ENCODE data around the gene TBC1D9. TPM values are rescaled to one million over a fixed set of nuclear protein-coding genes. Genes with fewer than 3 reads are reported as not detected.

The TBC1D9 gene
- total RNA-seq, 1 donor from 2014 or later, result 36.4 TPM

- TF ChIP-seq, protein P1, sequence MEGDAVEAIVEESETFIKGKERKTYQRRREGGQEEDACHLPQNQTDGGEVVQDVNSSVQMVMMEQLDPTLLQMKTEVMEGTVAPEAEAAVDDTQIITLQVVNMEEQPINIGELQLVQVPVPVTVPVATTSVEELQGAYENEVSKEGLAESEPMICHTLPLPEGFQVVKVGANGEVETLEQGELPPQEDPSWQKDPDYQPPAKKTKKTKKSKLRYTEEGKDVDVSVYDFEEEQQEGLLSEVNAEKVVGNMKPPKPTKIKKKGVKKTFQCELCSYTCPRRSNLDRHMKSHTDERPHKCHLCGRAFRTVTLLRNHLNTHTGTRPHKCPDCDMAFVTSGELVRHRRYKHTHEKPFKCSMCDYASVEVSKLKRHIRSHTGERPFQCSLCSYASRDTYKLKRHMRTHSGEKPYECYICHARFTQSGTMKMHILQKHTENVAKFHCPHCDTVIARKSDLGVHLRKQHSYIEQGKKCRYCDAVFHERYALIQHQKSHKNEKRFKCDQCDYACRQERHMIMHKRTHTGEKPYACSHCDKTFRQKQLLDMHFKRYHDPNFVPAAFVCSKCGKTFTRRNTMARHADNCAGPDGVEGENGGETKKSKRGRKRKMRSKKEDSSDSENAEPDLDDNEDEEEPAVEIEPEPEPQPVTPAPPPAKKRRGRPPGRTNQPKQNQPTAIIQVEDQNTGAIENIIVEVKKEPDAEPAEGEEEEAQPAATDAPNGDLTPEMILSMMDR (IDR thresholded peaks at IDR 0.05; ENCODE audit: unreplicated experiment), result no peak
- Mint-ChIP-seq H3K4me3 (ENCODE audit: low read depth) (no peak overlapping the region), H3K27ac (peak overlapping the region; percentile 93), H3K9me3 (ENCODE audit: low read depth) (no peaks in the 10 kb centered on the region), H3K36me3 (ENCODE audit: insufficient read depth) (peaks cover 2% of the 10 kb centered on the region), H3K4me1 (ENCODE audit: low read depth) (peaks cover 37% of the 10 kb centered on the region), H3K27me3 (no peaks in the 10 kb centered on the region)
- DNase-seq (ENCODE audit: low spot score, unreplicated experiment), result no peak
These were observed 41.1 kb downstream of the TBC1D9 start for GRCh38 chr4:140715119-140715518.

- TF ChIP-seq, protein P1 (IDR thresholded peaks at IDR 0.05; ENCODE audit: unreplicated experiment), result no peak
- peaks cover 8% of the 10 kb centered on the region for H3K9me3 Mint-ChIP-seq (ENCODE audit: low read depth)
- H3K27me3 Mint-ChIP-seq, result no peaks in the 10 kb centered on the region
- DNase-seq (ENCODE audit: low spot score, unreplicated experiment), result no peak
- H3K36me3 Mint-ChIP-seq (ENCODE audit: insufficient read depth), result peaks cover 4% of the 10 kb centered on the region
- H3K4me1 Mint-ChIP-seq (ENCODE audit: low read depth), result peaks cover 28% of the 10 kb centered on the region
- peak overlapping the region; percentile 52 for H3K27ac Mint-ChIP-seq
- H3K4me3 Mint-ChIP-seq (ENCODE audit: low read depth), result no peak overlapping the region
These were observed 44.3 kb downstream of the TBC1D9 start for GRCh38 chr4:140711910-140712309.

DNA sequence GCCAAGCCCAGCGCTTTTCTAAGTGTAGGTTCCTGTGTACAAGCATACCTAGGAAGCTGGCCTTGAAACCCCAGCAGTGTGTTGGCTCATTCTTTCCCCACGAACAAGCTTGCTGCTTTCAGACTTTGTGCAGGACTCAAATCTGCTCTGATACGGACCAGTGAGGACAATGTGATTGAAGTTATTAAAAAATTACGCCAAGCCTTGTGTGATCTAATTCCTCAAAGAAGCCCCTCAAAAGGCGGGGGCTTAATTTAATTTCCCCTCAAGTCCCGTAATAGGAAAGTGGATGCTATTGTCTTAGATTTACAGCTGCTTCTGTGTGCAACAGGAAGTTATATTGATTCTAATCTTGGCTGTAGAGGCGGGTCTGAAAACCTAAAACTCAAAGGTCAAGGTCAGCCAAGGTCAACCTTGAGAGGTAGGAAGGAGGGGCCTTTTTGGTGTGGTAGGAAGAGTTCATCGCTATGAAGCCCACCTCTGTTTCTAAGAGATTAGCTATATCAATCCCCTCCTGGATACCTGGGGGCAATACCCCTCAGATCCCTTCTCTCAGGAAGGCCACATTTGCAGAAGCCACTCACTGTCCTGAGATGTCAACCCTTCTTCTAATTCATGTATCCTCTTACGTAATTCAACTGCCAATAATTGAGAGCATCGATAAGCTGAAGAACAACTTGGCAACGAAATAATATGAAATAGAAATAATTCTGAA, 45.1 kb downstream of the TBC1D9 start:
- TF ChIP-seq, protein P1 (IDR thresholded peaks at IDR 0.05; ENCODE audit: unreplicated experiment), result no peak
- peaks cover 32% of the 10 kb centered on the region for H3K4me1 Mint-ChIP-seq (ENCODE audit: low read depth)
- no peak for DNase-seq (ENCODE audit: low spot score, unreplicated experiment)
- peaks cover 4% of the 10 kb centered on the region for H3K36me3 Mint-ChIP-seq (ENCODE audit: insufficient read depth)
- H3K4me3 Mint-ChIP-seq (ENCODE audit: low read depth), result no peak overlapping the region
- no peaks in the 10 kb centered on the region for H3K27me3 Mint-ChIP-seq
- no peak overlapping the region for H3K27ac Mint-ChIP-seq
- H3K9me3 Mint-ChIP-seq (ENCODE audit: low read depth), result peaks cover 8% of the 10 kb centered on the region

DNA sequence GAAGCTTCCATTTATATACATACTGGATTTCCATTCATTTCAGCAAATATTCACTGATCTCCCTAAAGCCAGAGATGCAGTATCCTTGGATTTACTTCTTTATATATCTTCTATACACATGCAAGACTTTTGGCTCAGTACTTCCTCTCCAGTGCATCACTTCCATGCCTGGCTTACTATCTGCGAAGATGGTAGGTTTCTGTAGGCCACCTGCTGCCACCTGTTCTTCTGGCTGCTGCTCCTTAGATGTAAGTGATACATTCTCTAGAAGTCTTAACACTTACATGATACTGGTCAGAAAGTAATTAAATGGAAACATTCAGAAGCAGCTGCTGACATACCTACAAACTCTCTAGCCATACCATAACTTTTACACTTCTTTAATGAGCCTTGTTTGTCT, 48.9 kb downstream of the TBC1D9 start:
- DNase-seq (ENCODE audit: low spot score, unreplicated experiment), result no peak
- peaks cover 32% of the 10 kb centered on the region for H3K4me1 Mint-ChIP-seq (ENCODE audit: low read depth)
- TF ChIP-seq, protein P1 (IDR thresholded peaks at IDR 0.05; ENCODE audit: unreplicated experiment), result no peak

DNA sequence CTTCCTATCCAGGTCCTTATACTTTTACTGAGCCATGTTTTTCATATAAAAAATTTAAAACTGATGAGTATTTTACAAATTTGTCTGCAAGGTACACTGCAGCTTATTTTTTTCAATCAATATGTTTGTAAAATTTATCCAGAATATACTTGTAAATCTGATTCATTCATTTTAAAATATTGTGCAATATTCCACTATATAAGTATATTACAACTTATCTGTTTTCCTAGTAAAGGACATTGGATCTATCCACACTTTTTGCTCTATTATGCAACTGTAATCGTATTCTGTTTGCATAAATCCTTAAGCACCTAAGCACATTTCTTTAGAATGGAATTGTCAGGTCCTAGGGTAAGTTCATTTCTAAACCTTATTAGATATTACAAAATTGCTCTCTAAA, 49.5 kb downstream of the TBC1D9 start:
- H3K4me1 Mint-ChIP-seq (ENCODE audit: low read depth), result peaks cover 29% of the 10 kb centered on the region

More for the DNA sequence above, 48.9 kb downstream of the TBC1D9 start:
- Mint-ChIP-seq H3K9me3 (ENCODE audit: low read depth) (peaks cover 8% of the 10 kb centered on the region), H3K27ac (no peak overlapping the region), H3K36me3 (ENCODE audit: insufficient read depth) (peaks cover 4% of the 10 kb centered on the region), H3K4me3 (ENCODE audit: low read depth) (no peak overlapping the region), H3K27me3 (no peaks in the 10 kb centered on the region)

More for the DNA sequence above, 49.5 kb downstream of the TBC1D9 start:
- Mint-ChIP-seq H3K4me3 (ENCODE audit: low read depth) (no peak overlapping the region), H3K27ac (peak overlapping the region; percentile 67), H3K9me3 (ENCODE audit: low read depth) (peaks cover 8% of the 10 kb centered on the region), H3K36me3 (ENCODE audit: insufficient read depth) (peaks cover 4% of the 10 kb centered on the region), H3K27me3 (no peaks in the 10 kb centered on the region)
- no peak for DNase-seq (ENCODE audit: low spot score, unreplicated experiment)
- TF ChIP-seq, protein P1 (IDR thresholded peaks at IDR 0.05; ENCODE audit: unreplicated experiment), result no peak

Data from progenitor cell of endocrine pancreas (in vitro differentiated cells).